ENCODE results near the gene NHSL2.

DNA sequence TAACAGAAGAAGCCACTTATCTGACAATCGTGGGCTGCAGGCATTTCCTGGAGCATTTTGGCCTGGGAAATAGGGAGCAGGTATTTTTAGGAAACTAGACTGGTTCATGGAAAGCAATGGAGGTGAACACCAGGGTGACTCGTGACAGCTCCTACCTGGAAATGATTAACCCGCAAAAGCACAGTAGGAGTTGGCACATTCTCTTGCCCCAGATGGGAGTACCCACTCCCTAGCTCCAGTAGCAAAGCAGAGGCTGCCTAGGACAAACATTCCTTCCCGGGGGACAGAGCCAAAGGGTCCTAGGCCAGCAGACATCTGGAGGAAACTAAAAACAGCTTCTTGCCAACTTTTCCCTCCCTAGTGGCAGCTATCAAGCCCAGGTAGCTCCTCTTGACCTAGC lies 192.1 kb downstream of the NHSL2 start:
- no peak for TF ChIP-seq POLR2A (IDR thresholded peaks at IDR 0.05; ENCODE audit: extremely low read depth, insufficient read length)
- no peak for TF ChIP-seq CTCF (IDR thresholded peaks at IDR 0.05; ENCODE audit: low read depth, low read length)

Data from NB4 (cell line).